WTC11 (cell line): ENCODE data around the gene RSRC1. TPM values are rescaled to one million over a fixed set of nuclear protein-coding genes. Genes with fewer than 3 reads are reported as not detected.

ENCODE experiments used
- ATAC-seq: fragments of 200-7000 bp; cut with Tn5 transposase; 2 replicates; pipeline ENCODE4 v1.10.0; 2021; ENCODE audit warnings: mild to moderate bottlenecking, moderate library complexity
- CTCF ChIA-PET: fragments of 300-600 bp; sonication (Branson Sonifier 250); formaldehyde crosslinking; loops from one replicate; lab custom pipeline; 2021; ENCODE audit warnings: antibody characterized with exemption; lab: Charles Lee
- POLR2A ChIA-PET: fragments of 350-600 bp; sonication (Branson Sonifier 250); formaldehyde crosslinking; loops from one replicate; lab custom pipeline; 2021; ENCODE audit warnings: antibody characterized with exemption; lab: Charles Lee
- DNase-seq: peaks from one replicate; pipeline ENCODE4 v3.0.0; 2021; ENCODE audit warnings: low spot score
- H3K27ac Mint-ChIP-seq: 2 replicates; pipeline ENCODE4 v1.8.0; 2021; ENCODE audit warnings: mixed read lengths
- H3K27me3 Mint-ChIP-seq: 2 replicates; pipeline ENCODE4 v1.8.0; 2021; ENCODE audit warnings: low read depth, mild to moderate bottlenecking, moderate library complexity, mixed read lengths
- H3K36me3 Mint-ChIP-seq: 2 replicates; pipeline ENCODE4 v1.8.0; 2021; ENCODE audit warnings: mixed read lengths
- H3K4me1 Mint-ChIP-seq: 2 replicates; pipeline ENCODE4 v1.8.0; 2022; ENCODE audit warnings: mixed read lengths
- H3K4me3 Mint-ChIP-seq: 2 replicates; pipeline ENCODE4 v1.8.0; 2021; ENCODE audit warnings: mild to moderate bottlenecking, moderate library complexity, mixed read lengths
- H3K9me3 Mint-ChIP-seq: 2 replicates; pipeline ENCODE4 v1.8.0; 2021; ENCODE audit warnings: mixed read lengths
- CREB1 ChIP-seq: sonication (generic); formaldehyde crosslinking; IDR thresholded peaks from 2 replicates; pipeline ENCODE4 v1.8.0; 2023; ENCODE audit warnings: mild to moderate bottlenecking, missing genetic modification reagents
- E2F1 ChIP-seq: sonication (generic); formaldehyde crosslinking; IDR thresholded peaks from 2 replicates; pipeline ENCODE4 v1.8.0; 2022; ENCODE audit warnings: mild to moderate bottlenecking, missing genetic modification reagents
- E2F4 ChIP-seq: sonication (generic); formaldehyde crosslinking; IDR thresholded peaks from 2 replicates; pipeline ENCODE4 v1.8.1; 2022; ENCODE audit warnings: low read depth, mild to moderate bottlenecking, moderate library complexity, missing genetic modification reagents, borderline replicate concordance
- EMX1 ChIP-seq: fragments of 250-450 bp; sonication (Bioruptor Pico); IDR thresholded peaks from 2 replicates; pipeline ENCODE4 v1.8.0; 2021; ENCODE audit warnings: mild to moderate bottlenecking
- KAT7 ChIP-seq: sonication (generic); formaldehyde crosslinking; IDR thresholded peaks from 2 replicates; pipeline ENCODE4 v1.8.1; 2023; ENCODE audit warnings: missing genetic modification reagents, mild to moderate bottlenecking, borderline replicate concordance
- NR1H2 ChIP-seq: sonication (generic); formaldehyde crosslinking; IDR thresholded peaks from 2 replicates; pipeline ENCODE4 v1.9.0; 2021; ENCODE audit warnings: mild to moderate bottlenecking, moderate library complexity, missing genetic modification reagents
- NR3C1 ChIP-seq: sonication (generic); formaldehyde crosslinking; conservative IDR thresholded peaks from 2 replicates; pipeline ENCODE4 v1.8.1; 2023; ENCODE audit warnings: low read depth, mild to moderate bottlenecking, missing genetic modification reagents
- RELA ChIP-seq: sonication (generic); formaldehyde crosslinking; IDR thresholded peaks from 2 replicates; pipeline ENCODE4 v1.8.1; 2022; ENCODE audit warnings: missing genetic modification reagents, mild to moderate bottlenecking, borderline replicate concordance
- SMAD3 ChIP-seq: sonication (generic); formaldehyde crosslinking; IDR thresholded peaks from 2 replicates; pipeline ENCODE4 v1.8.0; 2022; ENCODE audit warnings: missing genetic modification reagents, mild to moderate bottlenecking, borderline replicate concordance
- SMAD4 ChIP-seq: sonication (generic); formaldehyde crosslinking; IDR thresholded peaks from 2 replicates; pipeline ENCODE4 v1.8.0; 2022; ENCODE audit warnings: mild to moderate bottlenecking, missing genetic modification reagents
- ZBTB21 ChIP-seq: sonication (generic); formaldehyde crosslinking; IDR thresholded peaks from 2 replicates; pipeline ENCODE4 v1.8.1; 2023; ENCODE audit warnings: mild to moderate bottlenecking, missing genetic modification reagents, borderline replicate concordance
- ZNF232 ChIP-seq: sonication (generic); formaldehyde crosslinking; IDR thresholded peaks from 2 replicates; pipeline ENCODE4 v1.8.0; 2022; ENCODE audit warnings: mild to moderate bottlenecking, missing genetic modification reagents
- ZNF317 ChIP-seq: sonication (generic); formaldehyde crosslinking; IDR thresholded peaks from 2 replicates; pipeline ENCODE4 v1.8.1; 2023; ENCODE audit warnings: low read depth, mild to moderate bottlenecking, moderate library complexity, missing genetic modification reagents, borderline replicate concordance
- ZNF416 ChIP-seq: fragments of 250-450 bp; sonication (Bioruptor Pico); IDR thresholded peaks from 2 replicates; pipeline ENCODE4 v1.9.0; 2021; ENCODE audit warnings: mild to moderate bottlenecking, inconsistent platforms
- ZNF425 ChIP-seq: fragments of 250-450 bp; sonication (Bioruptor Pico); conservative IDR thresholded peaks from 2 replicates; pipeline ENCODE4 v1.9.0; 2021; ENCODE audit warnings: mild to moderate bottlenecking
- total RNA-seq: library from RNA; stranded (reverse); gene quantifications from 3 replicates; pipeline ENCODE4 v1.2.3, GENCODE V29; 2021
- TF ChIP-seq, protein P1 (sequence below): sonication (generic); formaldehyde crosslinking; IDR thresholded peaks from 2 replicates; pipeline ENCODE4 v1.8.1; 2022; ENCODE audit warnings: mild to moderate bottlenecking, moderate library complexity, missing genetic modification reagents
- TF ChIP-seq, protein P2 (sequence below): fragments of 250-450 bp; sonication (Bioruptor Pico); IDR thresholded peaks from 2 replicates; pipeline ENCODE4 v1.9.0; 2021; ENCODE audit warnings: mild to moderate bottlenecking

The RSRC1 gene
- total RNA-seq, 1 experiment from 2014 or later: 21.3 TPM

GRCh38 chr3:158563076-158563475, 453.2 kb downstream of the RSRC1 start:
- no peaks in the 10 kb centered on the region for H3K4me1 Mint-ChIP-seq
- H3K36me3 Mint-ChIP-seq: peaks cover 3% of the 10 kb centered on the region; the same call in 1 of the 2 replicates
- no peaks in the 10 kb centered on the region for H3K27me3 Mint-ChIP-seq
- H3K9me3 Mint-ChIP-seq: peaks cover 14% of the 10 kb centered on the region
- no peak for ATAC-seq
- ChIA-PET POLR2A (no interaction called here), CTCF (no interaction called here)
- H3K27ac Mint-ChIP-seq: no peak overlapping the region
- no peak for DNase-seq
- no peak overlapping the region for H3K4me3 Mint-ChIP-seq
- TF ChIP-seq ZNF232 (CRISPR knock-in tag) (no peak), SMAD4 (CRISPR knock-in tag) (no peak), SMAD3 (CRISPR knock-in tag) (no peak), RELA (no peak), ZBTB21 (CRISPR knock-in tag) (no peak), NR1H2 (CRISPR knock-in tag) (no peak), KAT7 (CRISPR knock-in tag) (no peak), ZNF425 (CRISPR knock-in tag) (no peak), NR3C1 (CRISPR knock-in tag) (no peak)
- TF ChIP-seq, protein P1, sequence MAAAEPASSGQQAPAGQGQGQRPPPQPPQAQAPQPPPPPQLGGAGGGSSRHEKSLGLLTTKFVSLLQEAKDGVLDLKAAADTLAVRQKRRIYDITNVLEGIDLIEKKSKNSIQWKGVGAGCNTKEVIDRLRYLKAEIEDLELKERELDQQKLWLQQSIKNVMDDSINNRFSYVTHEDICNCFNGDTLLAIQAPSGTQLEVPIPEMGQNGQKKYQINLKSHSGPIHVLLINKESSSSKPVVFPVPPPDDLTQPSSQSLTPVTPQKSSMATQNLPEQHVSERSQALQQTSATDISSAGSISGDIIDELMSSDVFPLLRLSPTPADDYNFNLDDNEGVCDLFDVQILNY (CRISPR knock-in tag): no peak

DNA sequence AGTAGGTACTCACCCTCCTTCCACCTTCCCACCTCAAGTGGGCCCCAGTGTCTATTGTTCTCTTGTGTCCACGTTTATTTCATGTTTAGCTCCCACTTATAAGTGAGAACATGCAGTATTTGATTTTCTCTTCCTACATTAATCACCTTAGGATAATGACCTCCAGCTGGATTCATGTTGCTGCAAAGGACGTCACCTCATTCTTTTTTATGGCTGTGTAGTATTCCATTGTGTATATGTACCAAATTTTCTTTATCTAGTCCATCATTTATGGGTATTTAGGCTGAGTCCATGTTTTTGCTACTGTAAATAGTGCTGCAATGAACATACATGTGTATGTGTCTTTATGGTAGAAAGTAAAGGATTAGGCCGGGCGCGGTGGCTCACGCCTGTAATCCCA, 455.2 kb downstream of the RSRC1 start:
- peaks cover 18% of the 10 kb centered on the region for H3K27me3 Mint-ChIP-seq
- POLR2A ChIA-PET: no interaction called here
- TF ChIP-seq E2F1 (no peak), ZNF317 (CRISPR knock-in tag) (no peak), CREB1 (CRISPR knock-in tag) (no peak), E2F4 (CRISPR knock-in tag) (no peak), ZNF416 (CRISPR knock-in tag) (no peak), EMX1 (no peak)
- TF ChIP-seq, protein P2, sequence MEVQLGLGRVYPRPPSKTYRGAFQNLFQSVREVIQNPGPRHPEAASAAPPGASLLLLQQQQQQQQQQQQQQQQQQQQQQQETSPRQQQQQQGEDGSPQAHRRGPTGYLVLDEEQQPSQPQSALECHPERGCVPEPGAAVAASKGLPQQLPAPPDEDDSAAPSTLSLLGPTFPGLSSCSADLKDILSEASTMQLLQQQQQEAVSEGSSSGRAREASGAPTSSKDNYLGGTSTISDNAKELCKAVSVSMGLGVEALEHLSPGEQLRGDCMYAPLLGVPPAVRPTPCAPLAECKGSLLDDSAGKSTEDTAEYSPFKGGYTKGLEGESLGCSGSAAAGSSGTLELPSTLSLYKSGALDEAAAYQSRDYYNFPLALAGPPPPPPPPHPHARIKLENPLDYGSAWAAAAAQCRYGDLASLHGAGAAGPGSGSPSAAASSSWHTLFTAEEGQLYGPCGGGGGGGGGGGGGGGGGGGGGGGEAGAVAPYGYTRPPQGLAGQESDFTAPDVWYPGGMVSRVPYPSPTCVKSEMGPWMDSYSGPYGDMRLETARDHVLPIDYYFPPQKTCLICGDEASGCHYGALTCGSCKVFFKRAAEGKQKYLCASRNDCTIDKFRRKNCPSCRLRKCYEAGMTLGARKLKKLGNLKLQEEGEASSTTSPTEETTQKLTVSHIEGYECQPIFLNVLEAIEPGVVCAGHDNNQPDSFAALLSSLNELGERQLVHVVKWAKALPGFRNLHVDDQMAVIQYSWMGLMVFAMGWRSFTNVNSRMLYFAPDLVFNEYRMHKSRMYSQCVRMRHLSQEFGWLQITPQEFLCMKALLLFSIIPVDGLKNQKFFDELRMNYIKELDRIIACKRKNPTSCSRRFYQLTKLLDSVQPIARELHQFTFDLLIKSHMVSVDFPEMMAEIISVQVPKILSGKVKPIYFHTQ (CRISPR knock-in tag): no peak
- ATAC-seq: no peak
- no peaks in the 10 kb centered on the region for H3K4me1 Mint-ChIP-seq
- CTCF ChIA-PET: no interaction called here
- H3K4me3 Mint-ChIP-seq: no peak overlapping the region
- DNase-seq: no peak
- peaks cover 9% of the 10 kb centered on the region for H3K9me3 Mint-ChIP-seq
- peaks cover 3% of the 10 kb centered on the region; the same call in 1 of the 2 replicates for H3K36me3 Mint-ChIP-seq
- no peak overlapping the region for H3K27ac Mint-ChIP-seq
